ENCODE data around the gene DPP10.

DNA sequence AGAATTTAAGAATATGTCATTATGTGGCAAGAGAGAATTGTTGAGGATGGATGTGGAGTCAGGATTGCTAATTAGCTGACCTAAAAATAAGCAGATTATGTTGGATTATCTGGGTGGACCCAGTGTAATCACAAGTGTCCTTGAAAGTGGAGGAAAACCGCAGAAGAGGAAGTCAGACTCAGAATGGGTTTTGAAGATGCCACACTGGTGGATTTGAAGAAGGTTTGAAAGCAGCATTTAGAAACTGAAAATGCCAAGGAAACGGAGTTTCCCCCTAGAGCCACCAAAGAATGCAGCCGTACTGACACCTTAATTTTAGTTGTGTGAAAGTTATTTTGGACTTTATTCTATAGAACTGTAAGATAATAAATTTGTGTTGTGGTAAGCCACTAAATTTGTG, 41.6 kb upstream of the DPP10 start:
- TF ChIP-seq EP300 (IDR thresholded peaks at IDR 0.05) (no peak), CTCF (IDR thresholded peaks at IDR 0.05) (no peak), POLR2AphosphoS5 (IDR thresholded peaks at IDR 0.05) (no peak)

Measured in esophagus muscularis mucosa (tissue), 4 donors.